Stimulated activated CD4-positive, alpha-beta T cell treated with anti-CD3 and anti-CD28 coated beads, Interleukin-4, amount 100 ng/mL, for 1 hour (primary cell): ENCODE data around the gene ATP2B1.

Source experiments
- DNase-seq: peaks from one replicate; pipeline ENCODE4 v3.0.0-alpha.2; 2020

ATP2B1 gene

GRCh38 chr12:89690925-89691324 lies 17.7 kb downstream of the ATP2B1 start:
- no peak for DNase-seq

- no peak for DNase-seq
Observed at GRCh38 chr12:89689306-89689705, 19.3 kb downstream of the ATP2B1 start.

- no peak for DNase-seq
Observed at GRCh38 chr12:89686311-89686710, 22.3 kb downstream of the ATP2B1 start.

GRCh38 chr12:89685363-89685972 lies 23.2 kb downstream of the ATP2B1 start:
- no peak for DNase-seq

GRCh38 chr12:89684136-89684535 lies 24.5 kb downstream of the ATP2B1 start:
- no peak for DNase-seq

GRCh38 chr12:89682284-89682683 lies 26.4 kb downstream of the ATP2B1 start:
- no peak for DNase-seq

- no peak for DNase-seq
Observed at GRCh38 chr12:89680409-89680808, 28.2 kb downstream of the ATP2B1 start.

- DNase-seq: no peak
Observed at GRCh38 chr12:89679631-89680030, 29.0 kb downstream of the ATP2B1 start.

- no peak for DNase-seq
Observed at GRCh38 chr12:89678225-89678624, 30.4 kb downstream of the ATP2B1 start.

GRCh38 chr12:89676930-89677329 lies 31.7 kb downstream of the ATP2B1 start:
- no peak for DNase-seq

- DNase-seq: no peak
Observed at GRCh38 chr12:89674326-89674942, 34.2 kb downstream of the ATP2B1 start.

- DNase-seq: no peak
Observed at GRCh38 chr12:89673603-89674002, 35.0 kb downstream of the ATP2B1 start.

GRCh38 chr12:89672589-89672979 lies 36.1 kb downstream of the ATP2B1 start:
- no peak for DNase-seq

- no peak for DNase-seq
Observed at GRCh38 chr12:89671469-89671868, 37.2 kb downstream of the ATP2B1 start.

GRCh38 chr12:89669197-89669596 lies 39.4 kb downstream of the ATP2B1 start:
- no peak for DNase-seq

- no peak for DNase-seq
Observed at GRCh38 chr12:89665556-89665955, 43.1 kb downstream of the ATP2B1 start.

GRCh38 chr12:89664441-89664840 lies 44.2 kb downstream of the ATP2B1 start:
- no peak for DNase-seq

- no peak for DNase-seq
Observed at GRCh38 chr12:89663577-89664357, 44.9 kb downstream of the ATP2B1 start.

GRCh38 chr12:89662623-89663022 lies 46.0 kb downstream of the ATP2B1 start:
- no peak for DNase-seq

GRCh38 chr12:89661706-89662330 lies 46.8 kb downstream of the ATP2B1 start:
- no peak for DNase-seq

GRCh38 chr12:89657739-89658138 lies 50.9 kb downstream of the ATP2B1 start:
- no peak for DNase-seq

GRCh38 chr12:89657066-89657465 lies 51.6 kb downstream of the ATP2B1 start:
- no peak for DNase-seq

GRCh38 chr12:89655841-89656240 lies 52.8 kb downstream of the ATP2B1 start:
- no peak for DNase-seq

- DNase-seq: no peak
Observed at GRCh38 chr12:89651192-89651591, 57.4 kb downstream of the ATP2B1 start.
